A673 (cell line): ENCODE data around the gene ST3GAL2. TPM values are rescaled to one million over a fixed set of nuclear protein-coding genes. Genes with fewer than 3 reads are reported as not detected.

Source experiments
- BruUV-seq: library from RNA; stranded (reverse); fragments of 400-500 nt; replicated peaks from 2 replicates; lab custom pipeline; 2021; lab: Mats Ljungman, UMichigan
- CTCF ChIA-PET: fragments of 300-600 bp; sonication (Branson Sonifier 250); formaldehyde crosslinking; loops from one replicate; lab custom pipeline; 2022; ENCODE audit warnings: antibody characterized with exemption; lab: Charles Lee
- POLR2A ChIA-PET: fragments of 300-600 bp; sonication (Branson Sonifier 250); formaldehyde crosslinking; loops from one replicate; lab custom pipeline; 2022; ENCODE audit warnings: antibody characterized with exemption; ENCODE audit not compliant: low non-redundant PET; lab: Charles Lee
- DNase-seq: peaks from one replicate; pipeline ENCODE4 v3.0.0-alpha.2; 2015; ENCODE audit warnings: low spot score
- H3K27ac ChIP-seq: fragments of 200-600 bp; sonication (generic); 2 replicates; pipeline ENCODE4 v1.5.1; 2016; ENCODE audit warnings: mixed run types, low read depth, mild to moderate bottlenecking, mixed read lengths, antibody characterized with exemption, low read length; ENCODE audit not compliant: poor library complexity, severe bottlenecking
- H3K27me3 ChIP-seq: fragments of 200-600 bp; sonication (generic); replicated peaks from 2 replicates; pipeline ENCODE4 v1.6.1; 2017; ENCODE audit warnings: mixed run types, low read depth, mild to moderate bottlenecking, mixed read lengths, antibody characterized with exemption, low read length; ENCODE audit not compliant: insufficient read depth, poor library complexity
- H3K36me3 ChIP-seq: fragments of 200-600 bp; sonication (generic); 2 replicates; pipeline ENCODE4 v1.6.1; 2016; ENCODE audit warnings: mixed run types, mild to moderate bottlenecking, mixed read lengths, antibody characterized with exemption, low read length; ENCODE audit not compliant: insufficient read depth, poor library complexity, severe bottlenecking
- H3K4me1 ChIP-seq: fragments of 200-600 bp; sonication (generic); 2 replicates; pipeline ENCODE4 v1.6.1; 2017; ENCODE audit warnings: mixed run types, mild to moderate bottlenecking, mixed read lengths, antibody characterized with exemption, low read length; ENCODE audit not compliant: insufficient read depth, poor library complexity, severe bottlenecking
- H3K4me3 ChIP-seq: fragments of 200-600 bp; sonication (generic); 2 replicates; pipeline ENCODE4 v1.5.1; 2016; ENCODE audit warnings: low read depth, mixed run types, mild to moderate bottlenecking, mixed read lengths, low read length; ENCODE audit not compliant: poor library complexity, severe bottlenecking
- H3K9me3 ChIP-seq: fragments of 200-600 bp; sonication (generic); 2 replicates; pipeline ENCODE4 v1.6.1; 2016; ENCODE audit warnings: mixed run types, low read depth, mild to moderate bottlenecking, mixed read lengths, antibody characterized with exemption, low read length; ENCODE audit not compliant: poor library complexity, severe bottlenecking
- CTCF ChIP-seq: fragments of 300-800, 200-600 bp; sonication (generic); conservative IDR thresholded peaks from 2 replicates; pipeline ENCODE4 v1.5.1; 2017; ENCODE audit warnings: low read depth, mild to moderate bottlenecking, antibody characterized with exemption, low read length, moderate library complexity, mixed read lengths
- EZH2 ChIP-seq: fragments of 200-600 bp; sonication (generic); IDR thresholded peaks from 2 replicates; pipeline ENCODE4 v1.6.1; 2017; ENCODE audit warnings: borderline replicate concordance, low read depth, mild to moderate bottlenecking, mixed read lengths, antibody characterized with exemption, low read length; ENCODE audit not compliant: poor library complexity, severe bottlenecking
- intact Hi-C: fragments of 100-400 bp; cut with micrococcal nuclease; formaldehyde crosslinking; loops from one replicate; pipeline ENCODE4 v1.10.0; 2022; ENCODE audit not compliant: unreplicated experiment
- total RNA-seq: library from RNA; stranded (reverse); gene quantifications from 2 replicates; pipeline ENCODE4 v1.2.3, GENCODE V29; 2021

ST3GAL2 gene
- total RNA-seq, 1 experiment from 2014 or later = 26.5 TPM

DNA sequence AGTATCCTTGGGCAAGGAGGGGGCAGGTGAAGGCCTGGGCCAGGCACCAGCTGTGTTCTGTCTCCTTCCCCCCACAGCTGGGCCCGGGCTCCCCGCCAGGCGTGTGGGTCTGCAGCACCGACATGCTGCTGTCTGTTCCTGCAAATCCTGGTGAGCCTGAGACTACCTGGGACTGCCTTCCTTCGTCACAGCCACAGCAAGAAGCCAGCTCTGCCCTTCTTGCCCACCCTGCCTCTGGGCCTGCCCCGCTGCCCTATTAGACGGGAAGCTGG is 27.8 kb upstream of the ST3GAL2 start:
- H3K27me3 ChIP-seq = no peaks in the 10 kb centered on the region
- ChIA-PET CTCF (no interaction called here), POLR2A (no interaction called here)
- H3K4me3 ChIP-seq = no peak overlapping the region
- no peak for DNase-seq
- TF ChIP-seq CTCF (no peak), EZH2 (no peak)
- BruUV-seq = no TSS peak
- H3K36me3 ChIP-seq = no peaks in the 10 kb centered on the region
- intact Hi-C loops = no loop called here
- no peak overlapping the region for H3K27ac ChIP-seq
- no peaks in the 10 kb centered on the region for H3K4me1 ChIP-seq
- H3K9me3 ChIP-seq = no peaks in the 10 kb centered on the region

- DNase-seq = no peak
- ChIA-PET POLR2A (no interaction called here), CTCF (no interaction called here)
- H3K4me3 ChIP-seq = no peak overlapping the region
- no peak overlapping the region for H3K27ac ChIP-seq
- peaks cover 4% of the 10 kb centered on the region for H3K4me1 ChIP-seq
- no peaks in the 10 kb centered on the region for H3K27me3 ChIP-seq
- no TSS peak for BruUV-seq
- no peaks in the 10 kb centered on the region for H3K9me3 ChIP-seq
- intact Hi-C loops = no loop called here
- TF ChIP-seq CTCF (no peak), EZH2 (no peak)
- H3K36me3 ChIP-seq = no peaks in the 10 kb centered on the region
These were observed 27.3 kb upstream of the ST3GAL2 start for GRCh38 chr16:70465999-70466804.

- Histone ChIP-seq H3K9me3 (no peaks in the 10 kb centered on the region), H3K4me1 (peaks cover 9% of the 10 kb centered on the region), H3K27me3 (no peaks in the 10 kb centered on the region), H3K36me3 (no peaks in the 10 kb centered on the region), H3K4me3 (no peak overlapping the region), H3K27ac (no peak overlapping the region)
- intact Hi-C loops = no loop called here
- POLR2A ChIA-PET = no interaction called here
- no TSS peak for BruUV-seq
- CTCF ChIA-PET = no interaction called here
- TF ChIP-seq EZH2 (no peak), CTCF (no peak)
- DNase-seq = no peak
These were observed 24.3 kb upstream of the ST3GAL2 start for GRCh38 chr16:70463235-70463634.
